NCI-H345 treated with DMSO at 0.1 percent for 48 hours (cell line): ENCODE results near the gene DYRK4.

Experiments used
- DNase-seq: peaks from one replicate; lab custom pipeline; 2025; ENCODE audit not compliant: unreplicated experiment; lab: John Stamatoyannopoulos, UW

DYRK4 gene

DNA sequence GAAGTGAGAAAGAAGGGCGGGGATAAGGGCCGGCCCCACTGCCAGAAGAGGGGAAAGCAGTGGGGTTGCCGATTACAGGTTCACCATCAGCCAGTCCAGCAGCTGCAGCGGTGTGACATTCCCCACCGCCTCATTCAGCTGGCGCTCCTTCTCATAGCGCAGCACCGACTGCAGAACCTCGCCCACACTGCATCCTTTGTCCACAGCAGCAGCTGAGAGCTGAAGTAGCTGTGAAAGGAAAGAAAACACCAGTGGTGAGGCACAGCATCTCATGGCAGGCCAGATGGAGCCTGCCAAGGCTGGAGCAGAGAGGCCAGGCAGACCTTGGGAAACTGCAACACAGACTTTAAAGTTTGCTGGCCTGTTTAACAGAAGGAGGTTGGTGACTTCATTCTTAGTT lies 53.7 kb downstream of the DYRK4 start:
- no peak for DNase-seq

DNA sequence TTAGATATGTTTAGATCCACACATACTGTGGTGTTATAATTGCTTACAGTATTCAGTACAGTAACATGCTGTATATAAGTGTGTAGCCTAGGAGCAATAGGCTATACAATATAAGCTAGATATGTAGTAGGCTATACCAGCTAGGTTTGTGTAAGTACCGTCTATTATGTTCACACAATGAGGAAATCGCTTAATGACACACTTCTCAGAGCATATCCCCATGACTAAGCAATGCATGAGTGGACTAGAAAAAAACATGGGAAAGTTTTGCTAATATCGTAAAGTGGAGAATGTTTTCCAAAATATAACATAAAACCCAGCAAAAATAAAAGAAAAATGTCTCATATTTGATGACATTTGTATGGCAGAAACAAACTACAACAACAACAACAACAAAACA lies 59.5 kb downstream of the DYRK4 start:
- no peak for DNase-seq

- no peak for DNase-seq
Measured at GRCh38 chr12:4626543-4626942, 64.5 kb downstream of the DYRK4 start.

GRCh38 chr12:4628406-4628805 lies 66.4 kb downstream of the DYRK4 start:
- no peak for DNase-seq

- no peak for DNase-seq
Measured at GRCh38 chr12:4630262-4630661, 68.3 kb downstream of the DYRK4 start.

DNA sequence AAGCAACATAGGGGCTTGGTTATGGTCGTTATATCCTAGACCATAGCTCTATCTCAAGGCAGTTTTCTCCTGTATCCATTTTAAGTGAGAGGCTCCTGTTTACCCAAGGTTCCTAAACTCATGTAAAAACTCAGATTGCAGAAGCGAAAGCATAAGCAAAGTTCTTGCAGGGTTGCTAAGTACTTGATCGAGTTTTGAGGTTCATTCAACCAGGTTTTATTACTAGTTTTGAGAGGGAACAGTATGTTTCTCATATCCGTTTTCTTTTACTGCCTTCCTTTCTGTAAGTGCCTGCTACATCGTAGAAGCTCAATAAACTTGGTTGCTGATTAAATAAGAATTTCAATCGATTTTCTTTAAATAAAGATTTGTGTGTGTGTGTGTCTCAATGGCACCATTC lies 81.7 kb downstream of the DYRK4 start:
- DNase-seq, result no peak

DNA sequence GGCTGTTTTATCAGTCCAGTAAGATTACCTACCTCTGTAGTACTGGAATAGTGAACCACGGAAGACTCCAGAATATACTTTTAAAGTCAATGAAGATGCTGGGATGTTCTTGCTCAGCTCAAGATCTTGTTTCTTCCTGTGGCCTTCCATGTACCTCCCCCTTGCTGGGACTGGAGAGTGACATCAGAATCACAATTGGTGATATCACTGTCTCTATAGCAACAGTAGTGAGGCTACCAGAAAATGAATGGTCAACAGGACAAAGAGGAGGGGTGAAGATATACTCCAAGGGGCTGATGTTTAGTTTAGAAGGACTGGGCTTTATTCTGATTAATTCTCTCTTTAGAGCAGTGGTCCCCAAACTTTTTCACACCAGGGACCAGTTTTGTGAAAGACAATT lies 83.0 kb downstream of the DYRK4 start:
- DNase-seq, result no peak

GRCh38 chr12:4648104-4648500 lies 86.1 kb downstream of the DYRK4 start:
- no peak for DNase-seq

DNA sequence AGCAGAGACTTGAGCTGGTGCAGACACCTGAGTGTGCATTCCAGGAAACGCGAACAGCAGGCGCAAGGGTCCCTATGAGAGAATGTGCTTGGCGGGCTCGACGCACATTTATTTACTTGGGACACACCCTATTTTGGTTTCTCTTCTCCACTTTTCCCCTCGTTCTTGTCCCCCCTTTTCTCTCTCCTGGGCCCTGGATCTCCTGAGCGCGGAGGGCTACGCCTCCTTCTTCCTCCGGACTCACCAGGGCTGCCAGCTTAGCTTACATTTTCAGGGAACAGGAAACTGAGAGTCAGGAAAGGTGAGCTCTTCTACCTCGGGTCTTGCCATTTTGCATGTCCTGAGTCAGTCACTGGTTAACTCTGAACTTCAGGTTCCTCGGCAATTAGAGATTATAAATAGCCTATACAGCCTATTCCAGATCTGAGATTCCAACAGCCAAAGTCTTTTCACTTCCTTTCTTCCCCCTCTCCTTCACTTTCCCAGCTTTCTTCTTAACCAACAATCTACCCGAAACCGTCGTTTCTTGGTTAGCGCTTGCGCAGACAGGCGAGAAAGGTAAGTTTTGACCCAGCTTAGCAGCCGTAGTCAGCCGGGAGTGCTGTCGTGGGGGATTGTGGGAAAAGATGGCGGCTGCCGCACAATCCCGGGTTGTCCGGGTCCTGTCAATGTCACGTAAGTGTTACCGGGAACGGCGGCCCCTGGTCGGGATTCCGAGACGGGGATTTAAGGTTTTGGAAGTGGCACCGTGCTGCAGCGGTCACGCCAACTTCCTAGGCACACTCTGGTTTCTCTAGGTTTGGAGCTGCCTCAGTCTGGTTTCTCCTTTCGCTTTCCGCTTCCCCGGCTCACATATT lies 86.7 kb downstream of the DYRK4 start, which contains the start of the genes AKAP3 and NDUFA9:
Gene AKAP3 (minus strand): TSS at position 551 of the 857 bp plus-strand sequence. CDS start 10,855 bp downstream, outside the sequence.
Gene NDUFA9 (plus strand): TSS at position 614 of the 857 bp plus-strand sequence. CDS start 13 bp downstream, at position 627.
- DNase-seq, result peak; percentile 84

DNA sequence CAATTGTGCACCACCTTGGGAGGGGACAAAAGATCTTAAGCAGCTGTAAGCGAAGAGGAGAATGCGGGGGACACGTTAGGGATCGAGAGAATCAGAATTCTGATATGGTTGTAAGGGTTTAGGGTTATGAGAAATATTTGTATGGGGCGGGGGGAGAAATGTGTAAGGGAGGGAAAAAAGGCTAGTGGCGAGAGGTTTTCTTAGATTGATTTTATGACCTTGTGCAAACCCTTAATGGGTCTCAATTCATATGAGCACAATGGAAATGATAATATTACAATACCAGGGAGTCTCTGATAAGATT lies 87.3 kb downstream of the DYRK4 start:
- no peak for DNase-seq

- no peak for DNase-seq
Measured at GRCh38 chr12:4653257-4653656, 91.2 kb downstream of the DYRK4 start.

GRCh38 chr12:4653691-4654090 lies 91.7 kb downstream of the DYRK4 start:
- DNase-seq, result no peak
